H1 (cell line): ENCODE results near the gene CALY. TPM values are rescaled to one million over a fixed set of nuclear protein-coding genes. Genes with fewer than 3 reads are reported as not detected.

Experiments used
- CTCF ChIP-seq, 3 experiments: IDR thresholded peaks; 1 replicate in 2 of 3; 2 replicates in 1 of 3; pipeline versions ENCODE4 v1.5.1 to v1.6.1; 2011; ENCODE audit warnings: low read length in 3 of 3, mild to moderate bottlenecking in 3 of 3, inconsistent platforms in 2 of 3, low read depth in 1 of 3, moderate library complexity in 1 of 3; ENCODE audit not compliant: insufficient read depth in 1 of 3; ENCODE audit errors: control extremely low read depth in 1 of 3
- JUN ChIP-seq: IDR thresholded peaks from 2 replicates; pipeline ENCODE4 v1.6.1; 2011; ENCODE audit warnings: low read depth, mild to moderate bottlenecking, improper control_type of control experiment, low read length
- SAP30 ChIP-seq: fragments of 300-600 bp; sonication (generic); IDR thresholded peaks from 2 replicates; pipeline ENCODE4 v1.7.1; 2012; ENCODE audit warnings: low read length, moderate library complexity, mild to moderate bottlenecking, inconsistent platforms; ENCODE audit not compliant: insufficient read depth, insufficient replicate concordance
- polyA plus RNA-seq, 7 experiments: library from polyadenylated mRNA; depleted of rRNA in 3 of 7; stranded (reverse) in 5 of 7; unstranded in 2 of 7; fragments of >200 nt in 5 of 7; fragments of 200-250 nt in 2 of 7; gene quantifications; 1 replicate in 5 of 7; 2 replicates in 1 of 7; 4 replicates in 1 of 7; pipeline versions ENCODE4 v1.2.1 to v1.2.3, GENCODE V29; 2011 to 2013; ENCODE audit warnings: missing spikeins in 2 of 7, mixed read lengths in 2 of 7
- total RNA-seq: library from RNA; stranded (reverse); fragmentation: NEBNext Ultra II Directional; extraction: Animal tissue kit (Norgen Biotek cat#: 25700); gene quantifications from 2 replicates; pipeline ENCODE4 v1.2.1, GENCODE V29; 2021

Gene CALY
- total and polyA plus RNA-seq, 2 of the 8 experiments (the other 6 are each of a cell fraction or from before 2014, with no cell fraction given): 1.3 to 1.5 TPM

GRCh38 chr10:133366130-133366478 lies 29.4 kb upstream of the CALY start (continued):
- TF ChIP-seq CTCF (IDR thresholded peaks at IDR 0.05; ENCODE audit: control extremely low read depth in 1 of 3, insufficient read depth in 1 of 3, low read depth in 1 of 3, low read length in 3 of 3): no peak
- no peak for TF ChIP-seq JUN
- TF ChIP-seq SAP30: no peak
